K562 (cell line): ENCODE results near the gene ALK. TPM values are rescaled to one million over a fixed set of nuclear protein-coding genes. Genes with fewer than 3 reads are reported as not detected.

ENCODE experiments used
- ATAC-seq: fragments of 200-7000 bp; cut with Tn5 transposase; 3 replicates; pipeline ENCODE4 v1.9.1; 2020; ENCODE audit warnings: moderate library complexity
- BruUV-seq: library from RNA; stranded (reverse); fragments of 400-500 nt; replicated peaks from 2 replicates; lab custom pipeline; 2021; lab: Mats Ljungman, UMichigan
- CTCF ChIA-PET: fragments of 300-600 bp; formaldehyde crosslinking; extraction: SDS; loops from one replicate; lab custom pipeline; 2021; ENCODE audit warnings: low intra/inter-chr PET ratio; lab: Yijun Ruan, JAX
- POLR2A ChIA-PET: fragments of 300-600, 350-650 bp; sonication (Branson Sonifier 250); formaldehyde crosslinking; extraction: SDS; loops from one replicate; lab custom pipeline; 2021; ENCODE audit warnings: antibody characterized with exemption, inconsistent platforms; lab: Yijun Ruan, JAX
- DNase-seq, 4 experiments: peaks; one replicate each; pipeline versions ENCODE4 v3.0.0 to v3.0.0-alpha.2; 2011 to 2018; ENCODE audit warnings: low spot score in 3 of 4, mixed read lengths in 3 of 4; ENCODE audit errors: extremely low read depth in 1 of 4
- FAIRE-seq: peaks from 2 replicates; lab custom pipeline; 2011; peaks lifted over from hg19 to GRCh38; lab: Jason Lieb, UNC
- H2AFZ ChIP-seq: 2 replicates; pipeline ENCODE4 v1.6.0; 2011; ENCODE audit warnings: low read depth, low read length, control low read depth, inconsistent platforms
- H3K27ac ChIP-seq: fragments of 200-600 bp; 3 replicates; pipeline ENCODE4 v1.8.0; 2011; ENCODE audit warnings: low read depth, mild to moderate bottlenecking, control low read depth, inconsistent platforms, low read length, moderate library complexity, mixed read lengths; ENCODE audit errors: extremely low read depth
- H3K27me3 ChIP-seq, 2 experiments: fragments of 300-600 bp in 1 of 2; 2 replicates in 1 of 2; 3 replicates in 1 of 2; pipeline versions ENCODE4 v1.6.0 to v1.8.0; 2011; ENCODE audit warnings: inconsistent platforms in 2 of 2, low read length in 2 of 2, mild to moderate bottlenecking in 1 of 2, mixed read lengths in 1 of 2, moderate library complexity in 1 of 2; ENCODE audit not compliant: control insufficient read depth in 2 of 2, insufficient read depth in 2 of 2
- H3K36me3 ChIP-seq: fragments of 300-600 bp; 3 replicates; pipeline ENCODE4 v1.8.0; 2011; ENCODE audit warnings: mild to moderate bottlenecking, low read length, inconsistent platforms; ENCODE audit not compliant: control insufficient read depth, insufficient read depth
- H3K4me1 ChIP-seq, 2 experiments: fragments of 200-600 bp in 1 of 2; replicated peaks in 1 of 2; 2 replicates in 1 of 2; 3 replicates in 1 of 2; pipeline versions ENCODE4 v1.5.1 to v1.8.0; 2011; ENCODE audit warnings: inconsistent platforms in 2 of 2, low read length in 2 of 2, mild to moderate bottlenecking in 1 of 2, mixed read lengths in 1 of 2, moderate library complexity in 1 of 2; ENCODE audit not compliant: control insufficient read depth in 2 of 2, insufficient read depth in 2 of 2
- H3K4me2 ChIP-seq: 2 replicates; pipeline ENCODE4 v1.6.1; 2011; ENCODE audit warnings: low read length, control low read depth, inconsistent platforms, mixed read lengths; ENCODE audit not compliant: insufficient read depth
- H3K4me3 ChIP-seq: fragments of 200-600 bp; sonication (generic), shearing (Covaris generic); 2 replicates; pipeline ENCODE4 v1.5.1; 2016; ENCODE audit warnings: control low read depth, inconsistent platforms
- H3K79me2 ChIP-seq: fragments of 200-600 bp; 3 replicates; pipeline ENCODE4 v1.8.0; 2011; ENCODE audit warnings: low read length, inconsistent platforms; ENCODE audit not compliant: control insufficient read depth, insufficient read depth
- H3K9ac ChIP-seq, 2 experiments: 2 replicates each; pipeline versions ENCODE4 v1.6.0 to v1.6.1; 2011; ENCODE audit warnings: low read depth in 2 of 2, low read length in 2 of 2, control low read depth in 1 of 2, inconsistent platforms in 1 of 2, mild to moderate bottlenecking in 1 of 2, mixed read lengths in 1 of 2; ENCODE audit not compliant: insufficient read depth in 1 of 2
- H3K9me1 ChIP-seq: one replicate; pipeline ENCODE4 v1.6.0; 2011; ENCODE audit warnings: inconsistent platforms, mild to moderate bottlenecking, low read length, moderate library complexity; ENCODE audit not compliant: control insufficient read depth, insufficient read depth
- H3K9me3 ChIP-seq: replicated peaks from 2 replicates; pipeline ENCODE4 v1.5.1; 2011; ENCODE audit warnings: low read depth, low read length, inconsistent platforms; ENCODE audit not compliant: control insufficient read depth, insufficient read depth
- H4K20me1 ChIP-seq: replicated peaks from 2 replicates; pipeline ENCODE4 v1.6.1; 2011; ENCODE audit warnings: low read length, inconsistent platforms, mixed read lengths; ENCODE audit not compliant: control insufficient read depth, insufficient read depth
- ATF7 ChIP-seq: fragments of 450-650 bp; IDR thresholded peaks from 2 replicates; pipeline ENCODE4 v1.7.1; 2014; ENCODE audit warnings: mild to moderate bottlenecking, moderate library complexity
- FOS ChIP-seq: IDR thresholded peaks from 3 replicates; pipeline ENCODE4 v1.6.1; 2011; ENCODE audit not compliant: insufficient read length; ENCODE audit errors: extremely low read depth
- JUND ChIP-seq, 2 experiments: IDR thresholded peaks; 2 replicates in 1 of 2; 3 replicates in 1 of 2; pipeline ENCODE4 v1.6.1; 2011; ENCODE audit warnings: borderline replicate concordance in 2 of 2, low read depth in 2 of 2, low read length in 2 of 2, improper control_type of control experiment in 1 of 2, missing biosample characterization in 1 of 2, missing genetic modification characterization in 1 of 2, missing genetic modification reagents in 1 of 2
- NR2C1 ChIP-seq, 2 experiments: fragments of 450-650 bp; IDR thresholded peaks; 2 replicates each; pipeline ENCODE4 v1.6.1; 2017; ENCODE audit warnings: mild to moderate bottlenecking in 2 of 2, antibody characterized with exemption in 1 of 2, inconsistent platforms in 1 of 2, missing compliant biosample characterization in 1 of 2, missing genetic modification characterization in 1 of 2
- NR2C2 ChIP-seq, 2 experiments: fragments of 200-800 bp in 1 of 2; sonication (Bioruptor generic) in 1 of 2; sonication (generic) in 1 of 2; formaldehyde crosslinking in 1 of 2; IDR thresholded peaks; 2 replicates each; pipeline versions ENCODE4 v1.6.1 to v1.8.0; 2016 to 2022; ENCODE audit warnings: mild to moderate bottlenecking in 1 of 2, missing compliant biosample characterization in 1 of 2, missing genetic modification characterization in 1 of 2, missing genetic modification reagents in 1 of 2
- POLR2G ChIP-seq: fragments of 200-400 bp; formaldehyde crosslinking; IDR thresholded peaks from 2 replicates; pipeline ENCODE4 v1.6.1; 2017; ENCODE audit warnings: low read depth, mild to moderate bottlenecking, antibody characterized with exemption, low read length, moderate library complexity
- RAD21 ChIP-seq, 2 experiments: fragments of 250-450 bp in 1 of 2; fragments of 450-650 bp in 1 of 2; sonication (Bioruptor Pico) in 1 of 2; formaldehyde crosslinking in 1 of 2; IDR thresholded peaks in 1 of 2; conservative IDR thresholded peaks in 1 of 2; 2 replicates each; pipeline versions ENCODE4 v1.4.0 to v1.8.0; 2020 to 2022; ENCODE audit warnings: mild to moderate bottlenecking in 2 of 2, moderate library complexity in 1 of 2
- RFX1 ChIP-seq: fragments of 450-650 bp; IDR thresholded peaks from 2 replicates; pipeline ENCODE4 v1.6.1; 2016; ENCODE audit warnings: mild to moderate bottlenecking, moderate library complexity
- SNIP1 ChIP-seq: fragments of 450-650 bp; IDR thresholded peaks from 2 replicates; pipeline ENCODE4 v1.7.1; 2017; ENCODE audit warnings: low read depth, mild to moderate bottlenecking
- ZBTB26 ChIP-seq: fragments of 450-650 bp; formaldehyde crosslinking; IDR thresholded peaks from 2 replicates; pipeline ENCODE4 v1.4.0; 2022; ENCODE audit warnings: missing genetic modification characterization
- WGBS: fragments of 100-300 bp; shearing (Covaris generic); methylation state at CpG from one replicate; pipeline ENCODE4 v1.1.6; 2016; ENCODE audit warnings: low coverage, mixed read lengths; ENCODE audit not compliant: insufficient coverage; ENCODE audit errors: missing lambda C conversion rate; 5-methylcytosine and 5-hydroxymethylcytosine counted together
- in situ Hi-C: fragments of 300-500 bp; cut with MboI; formaldehyde crosslinking; loops from 4 replicates; pipeline ENCODE4 v1.15.0; 2018; ENCODE audit warnings: inconsistent platforms, mixed read lengths
- intact Hi-C: fragments of 100-400 bp; cut with micrococcal nuclease; formaldehyde crosslinking; loops from 2 replicates; pipeline ENCODE4 v1.14.2; 2022
- polyA plus RNA-seq, 8 experiments: library from polyadenylated mRNA; depleted of rRNA in 4 of 8; stranded (reverse) in 5 of 8; unstranded in 3 of 8; fragments of >200 nt; fragmentation: Nextera tagmentation in 2 of 8; fragmentation: Illumina TruSeq in 1 of 8; extraction: Ambion mirVana in 2 of 8; extraction: Trizol in 1 of 8; gene quantifications; 2 replicates each; pipeline versions ENCODE4 v1.2.1 to v1.2.3, GENCODE V29; 2011 to 2014; ENCODE audit warnings: inconsistent platforms in 1 of 8, missing spikeins in 1 of 8
- total RNA-seq, 7 experiments: library from RNA; depleted of rRNA in 6 of 7; stranded (reverse); fragments of >200 nt in 6 of 7; fragmentation: Illumina TruSeq in 2 of 7; extraction: Trizol in 2 of 7; gene quantifications; 2 replicates each; pipeline versions ENCODE4 v1.2.1 to v1.2.3, GENCODE V29; 2011 to 2021; ENCODE audit warnings: low replicate concordance in 1 of 7
- TF ChIP-seq, protein P1 (sequence below), 2 experiments: IDR thresholded peaks in 1 of 2; conservative IDR thresholded peaks in 1 of 2; 2 replicates each; pipeline ENCODE4 v1.6.1; 2016; ENCODE audit warnings: low read depth in 2 of 2, mild to moderate bottlenecking in 1 of 2, missing compliant biosample characterization in 1 of 2, missing genetic modification characterization in 1 of 2, moderate library complexity in 1 of 2
- TF ChIP-seq, protein P2 (sequence below): fragments of 450-650 bp; IDR thresholded peaks from 2 replicates; pipeline ENCODE4 v1.6.1; 2016
- TF ChIP-seq, protein P3 (sequence below): fragments of 250-450 bp; sonication (Bioruptor Pico); IDR thresholded peaks from 2 replicates; pipeline ENCODE4 v1.5.0; 2020; ENCODE audit warnings: mild to moderate bottlenecking

The ALK gene
- total and polyA plus RNA-seq, 9 of the 15 experiments (the other 6 are each of a cell fraction or from before 2014, with no cell fraction given): not detected

DNA sequence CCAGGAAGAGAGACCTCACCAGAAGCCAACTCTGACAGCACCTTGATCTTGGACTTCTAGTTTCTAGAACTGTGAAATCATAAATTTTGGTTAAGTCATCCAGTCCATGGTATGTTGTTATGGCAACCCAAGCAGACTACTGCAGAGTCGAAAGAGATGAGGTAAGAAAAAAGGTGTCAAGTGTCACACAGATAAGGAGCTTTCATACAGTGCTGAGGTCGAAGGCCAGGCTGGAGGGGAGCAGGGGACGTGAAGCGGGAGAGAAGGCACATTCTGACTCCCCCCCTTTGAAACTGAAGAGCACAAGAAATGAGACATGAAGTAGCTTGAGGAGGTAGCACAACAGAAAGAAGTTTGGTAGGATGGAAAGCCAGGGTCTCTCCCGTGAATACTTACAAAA, 110.4 kb downstream of the ALK start:
- ChIA-PET CTCF (no interaction called here), POLR2A (no interaction called here)
- peak; percentile 11 for FAIRE-seq
- Histone ChIP-seq H3K27me3 (no peaks in the 10 kb centered on the region), H2AFZ (no peak overlapping the region), H3K9ac (no peak overlapping the region), H3K4me2 (no peak overlapping the region), H3K27ac (no peak overlapping the region), H3K9me1 (no peaks in the 10 kb centered on the region), H3K36me3 (no peaks in the 10 kb centered on the region)
- peak; percentile 67 for ATAC-seq
- peak in 1 of 4 experiments; percentile 4 for DNase-seq
- in situ Hi-C loops: no loop called here
- TF ChIP-seq NR2C1 (IDR thresholded peaks at IDR 0.05): no peak
- TF ChIP-seq NR2C1 (tag; IDR thresholded peaks at IDR 0.05): peak; percentile 32; the same call in 1 of the 2 replicates
- no peak for TF ChIP-seq NR2C2 (CRISPR knock-in tag; IDR thresholded peaks at IDR 0.05)
- TF ChIP-seq NR2C2 (tag; IDR thresholded peaks at IDR 0.05): peak; percentile 42; the same call in 1 of the 2 replicates
- TF ChIP-seq, protein P1, sequence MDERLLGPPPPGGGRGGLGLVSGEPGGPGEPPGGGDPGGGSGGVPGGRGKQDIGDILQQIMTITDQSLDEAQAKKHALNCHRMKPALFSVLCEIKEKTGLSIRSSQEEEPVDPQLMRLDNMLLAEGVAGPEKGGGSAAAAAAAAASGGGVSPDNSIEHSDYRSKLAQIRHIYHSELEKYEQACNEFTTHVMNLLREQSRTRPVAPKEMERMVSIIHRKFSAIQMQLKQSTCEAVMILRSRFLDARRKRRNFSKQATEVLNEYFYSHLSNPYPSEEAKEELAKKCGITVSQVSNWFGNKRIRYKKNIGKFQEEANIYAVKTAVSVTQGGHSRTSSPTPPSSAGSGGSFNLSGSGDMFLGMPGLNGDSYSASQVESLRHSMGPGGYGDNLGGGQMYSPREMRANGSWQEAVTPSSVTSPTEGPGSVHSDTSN (CRISPR knock-in tag; IDR thresholded peaks at IDR 0.05; ENCODE audit: low read depth): no peak
- TF ChIP-seq, protein P1 (tag; conservative IDR thresholded peaks at IDR 0.05; ENCODE audit: low read depth): 0 out of 2 replicates have a peak, but pooled peaks have one; percentile 7
- TF ChIP-seq RAD21 (CRISPR knock-in tag; conservative IDR thresholded peaks at IDR 0.05 in 1 of 2, IDR thresholded peaks at IDR 0.05 in 1 of 2): no peak
- no peak for TF ChIP-seq ZBTB26 (CRISPR knock-in tag)
- TF ChIP-seq FOS: no peak
- TF ChIP-seq, protein P2, sequence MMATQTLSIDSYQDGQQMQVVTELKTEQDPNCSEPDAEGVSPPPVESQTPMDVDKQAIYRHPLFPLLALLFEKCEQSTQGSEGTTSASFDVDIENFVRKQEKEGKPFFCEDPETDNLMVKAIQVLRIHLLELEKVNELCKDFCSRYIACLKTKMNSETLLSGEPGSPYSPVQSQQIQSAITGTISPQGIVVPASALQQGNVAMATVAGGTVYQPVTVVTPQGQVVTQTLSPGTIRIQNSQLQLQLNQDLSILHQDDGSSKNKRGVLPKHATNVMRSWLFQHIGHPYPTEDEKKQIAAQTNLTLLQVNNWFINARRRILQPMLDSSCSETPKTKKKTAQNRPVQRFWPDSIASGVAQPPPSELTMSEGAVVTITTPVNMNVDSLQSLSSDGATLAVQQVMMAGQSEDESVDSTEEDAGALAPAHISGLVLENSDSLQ: peak; percentile 69
- TF ChIP-seq POLR2G: no peak
- TF ChIP-seq JUND (IDR thresholded peaks at IDR 0.05; ENCODE audit: borderline replicate concordance, low read depth, low read length): no peak
- peak; percentile 20; the same call in 1 of the 3 replicates for TF ChIP-seq JUND (tag; IDR thresholded peaks at IDR 0.05; ENCODE audit: borderline replicate concordance, low read depth, low read length)
- TF ChIP-seq SNIP1: no peak
- TF ChIP-seq, protein P3, sequence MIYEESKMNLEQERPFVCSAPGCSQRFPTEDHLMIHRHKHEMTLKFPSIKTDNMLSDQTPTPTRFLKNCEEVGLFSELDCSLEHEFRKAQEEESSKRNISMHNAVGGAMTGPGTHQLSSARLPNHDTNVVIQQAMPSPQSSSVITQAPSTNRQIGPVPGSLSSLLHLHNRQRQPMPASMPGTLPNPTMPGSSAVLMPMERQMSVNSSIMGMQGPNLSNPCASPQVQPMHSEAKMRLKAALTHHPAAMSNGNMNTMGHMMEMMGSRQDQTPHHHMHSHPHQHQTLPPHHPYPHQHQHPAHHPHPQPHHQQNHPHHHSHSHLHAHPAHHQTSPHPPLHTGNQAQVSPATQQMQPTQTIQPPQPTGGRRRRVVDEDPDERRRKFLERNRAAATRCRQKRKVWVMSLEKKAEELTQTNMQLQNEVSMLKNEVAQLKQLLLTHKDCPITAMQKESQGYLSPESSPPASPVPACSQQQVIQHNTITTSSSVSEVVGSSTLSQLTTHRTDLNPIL (CRISPR knock-in tag): no peak
- peak; percentile 44; the same call in 1 of the 2 replicates for TF ChIP-seq ATF7
- TF ChIP-seq RFX1: peak; percentile 80
- TF ChIP-seq, all 486 proteins: peak for 7
- no peaks in the 10 kb centered on the region for H4K20me1 ChIP-seq
- 0% methylated on average over 4 of the region's 5 CpGs for WGBS
- H3K9me3 ChIP-seq: no peaks in the 10 kb centered on the region
- no peaks in the 10 kb centered on the region for H3K4me1 ChIP-seq
- H3K4me3 ChIP-seq: no peak overlapping the region
- intact Hi-C loops: no loop called here
- H3K79me2 ChIP-seq: no peaks in the 10 kb centered on the region
- BruUV-seq: no TSS peak
